GM18868 (cell line): Measurements from ENCODE around the gene SH3RF3.
A peak's percentile ranks its signal among the peaks of the same experiment; 100 is the strongest.
"Not testable (repeated sequence)": the region's sequence is repeated elsewhere in the genome, so short reads cannot be mapped to it uniquely, and the experiment has no call there.

Source experiments
- ATAC-seq: cut with Tn5 transposase; IDR thresholded peaks from one replicate; pipeline ENCODE4 v1.9.1; 2021; ENCODE audit warnings: mild to moderate bottlenecking, moderate library complexity; ENCODE audit not compliant: unreplicated experiment

Gene SH3RF3

DNA sequence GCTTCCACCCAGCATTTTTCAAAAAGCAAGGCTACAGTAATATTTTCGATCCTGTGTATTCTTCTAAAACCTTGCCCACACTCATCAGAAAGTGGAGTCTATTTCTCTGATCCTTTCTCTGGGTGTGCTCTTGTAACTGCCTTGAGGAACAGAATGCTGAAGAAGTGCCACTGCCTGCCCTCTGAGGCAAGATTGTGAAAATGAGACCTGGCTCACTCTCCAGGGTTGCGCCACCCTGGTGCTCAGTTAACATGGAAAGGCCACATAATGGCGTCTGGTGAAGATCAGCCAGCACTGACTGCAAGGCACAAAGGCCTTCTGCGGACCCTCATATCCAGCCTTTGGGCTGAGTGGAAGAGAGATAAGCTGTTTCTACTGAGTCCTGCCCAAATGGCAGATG is 11.2 kb upstream of the SH3RF3 start:
- ATAC-seq: no peak

- ATAC-seq: no peak
Measured at GRCh38 chr2:109118321-109118720, 10.7 kb upstream of the SH3RF3 start.

GRCh38 chr2:109120166-109120565 is 8.8 kb upstream of the SH3RF3 start:
- ATAC-seq: no peak

GRCh38 chr2:109120686-109121085 is 8.3 kb upstream of the SH3RF3 start:
- not testable (repeated sequence) for ATAC-seq

DNA sequence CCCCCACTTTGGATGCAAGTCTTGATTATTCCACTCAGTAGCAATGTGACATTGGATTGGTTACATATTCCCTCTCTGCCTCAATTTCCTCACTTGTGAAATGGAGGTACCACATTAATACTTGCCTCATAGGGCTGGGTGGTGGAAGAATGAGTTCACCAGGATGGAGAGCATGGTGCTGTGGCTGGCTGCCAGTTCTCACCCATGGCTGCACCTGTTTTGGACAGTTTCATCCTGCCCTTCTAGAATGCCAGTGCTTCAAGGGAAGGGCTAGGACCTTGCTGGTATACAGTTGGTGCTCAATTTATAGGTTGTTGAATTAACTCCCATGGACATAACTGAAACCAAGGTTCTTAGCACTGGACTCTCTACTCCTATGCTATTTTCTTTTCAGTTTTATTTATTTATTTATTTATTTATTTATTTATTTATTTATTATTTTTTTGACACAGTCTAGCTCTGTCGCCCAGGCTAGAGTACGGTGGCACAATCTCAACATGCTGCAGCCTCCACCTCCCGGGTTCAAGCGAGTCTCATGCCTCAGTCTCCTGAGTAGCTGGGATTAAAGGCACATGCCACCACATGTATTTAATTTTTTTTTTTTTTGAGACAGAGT is 5.3 kb upstream of the SH3RF3 start:
- no peak for ATAC-seq

DNA sequence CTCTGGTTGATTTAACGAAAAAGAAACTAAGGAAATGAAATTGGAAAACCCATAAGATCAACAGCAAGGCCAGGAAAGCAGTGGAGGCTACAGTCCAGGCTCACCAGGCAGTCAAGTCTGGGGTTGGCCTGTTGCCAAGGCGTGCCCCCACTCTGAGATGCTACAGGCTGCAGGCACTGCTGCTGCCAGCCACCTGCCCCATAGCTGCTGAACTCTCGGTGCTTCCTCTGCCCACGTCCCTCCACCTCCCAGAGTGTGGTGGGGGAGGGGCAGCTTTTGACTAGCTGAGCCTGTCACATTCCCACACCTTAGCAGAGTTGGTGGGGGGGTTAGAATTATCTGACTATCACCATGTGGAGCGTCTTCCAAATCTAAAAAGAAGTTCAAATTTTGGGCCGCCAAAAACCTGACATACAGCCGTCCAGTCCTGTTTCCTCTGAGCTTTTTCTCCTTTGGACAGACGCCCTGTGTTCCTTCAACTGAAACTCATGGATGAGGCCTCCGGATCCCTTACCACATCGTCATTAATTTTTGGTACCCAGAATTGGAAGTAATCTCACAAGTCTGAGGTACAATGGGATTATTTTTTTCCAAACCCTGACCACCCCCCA is 3.9 kb upstream of the SH3RF3 start:
- ATAC-seq: no peak

DNA sequence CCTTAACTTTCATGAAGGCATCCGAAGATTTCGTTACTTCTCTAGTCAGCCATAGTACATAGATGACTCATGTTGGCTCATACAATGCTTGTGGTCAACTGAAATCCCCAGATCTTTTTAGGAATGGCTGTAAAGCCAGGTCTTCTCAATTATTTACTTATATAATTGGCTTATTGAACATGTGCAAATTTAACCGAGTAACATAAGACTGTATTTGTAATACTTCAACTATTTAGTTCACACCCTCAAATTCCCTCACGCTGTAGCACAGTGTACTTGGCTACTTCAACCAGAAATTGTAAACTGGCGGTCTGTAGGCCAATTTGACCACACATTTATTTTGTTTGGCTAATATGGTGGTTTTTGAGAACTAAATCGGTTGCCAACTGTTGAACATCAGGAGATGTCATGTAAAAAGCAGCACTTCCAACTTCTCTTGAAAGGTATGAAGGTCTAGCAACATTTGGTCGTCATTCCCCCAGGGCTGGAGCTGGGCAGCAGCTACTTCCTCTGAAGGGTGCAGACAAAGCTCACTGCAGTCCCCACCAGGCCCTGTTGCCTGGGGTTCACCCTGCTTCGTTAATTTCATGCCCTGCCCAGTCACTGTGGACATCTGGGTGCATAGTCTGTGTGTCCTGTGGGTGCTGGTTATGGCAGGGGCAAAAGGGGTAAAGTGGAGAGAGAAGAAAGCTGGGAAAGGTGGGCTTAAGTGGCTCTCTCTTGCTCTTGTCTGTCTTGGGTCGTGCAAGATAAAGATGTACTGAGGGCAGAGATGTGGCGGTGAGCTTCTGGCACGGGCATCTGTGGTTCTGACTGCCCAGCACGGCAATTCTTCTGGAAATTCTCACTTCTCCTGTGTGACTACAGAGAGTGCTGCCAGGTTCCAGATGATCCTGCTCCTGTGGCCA is 3.2 kb upstream of the SH3RF3 start:
- no peak for ATAC-seq

DNA sequence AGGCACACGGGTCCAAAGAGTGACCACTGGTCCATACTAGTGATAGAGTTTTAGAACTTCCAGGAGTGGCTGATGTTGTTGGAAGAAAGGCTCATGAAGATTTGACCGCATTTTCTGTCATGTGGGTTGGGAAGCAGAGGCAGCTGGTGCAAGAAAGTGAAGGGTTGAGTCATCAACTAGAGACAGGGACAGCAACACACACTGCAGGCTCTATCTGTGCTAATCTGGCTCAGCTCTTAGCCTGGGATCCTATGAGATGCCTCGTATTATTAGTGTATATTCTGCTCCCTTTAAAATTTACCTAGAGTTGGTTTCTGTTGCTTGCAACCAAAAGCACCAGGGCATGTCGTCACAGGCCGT is 2.5 kb upstream of the SH3RF3 start:
- no peak for ATAC-seq

DNA sequence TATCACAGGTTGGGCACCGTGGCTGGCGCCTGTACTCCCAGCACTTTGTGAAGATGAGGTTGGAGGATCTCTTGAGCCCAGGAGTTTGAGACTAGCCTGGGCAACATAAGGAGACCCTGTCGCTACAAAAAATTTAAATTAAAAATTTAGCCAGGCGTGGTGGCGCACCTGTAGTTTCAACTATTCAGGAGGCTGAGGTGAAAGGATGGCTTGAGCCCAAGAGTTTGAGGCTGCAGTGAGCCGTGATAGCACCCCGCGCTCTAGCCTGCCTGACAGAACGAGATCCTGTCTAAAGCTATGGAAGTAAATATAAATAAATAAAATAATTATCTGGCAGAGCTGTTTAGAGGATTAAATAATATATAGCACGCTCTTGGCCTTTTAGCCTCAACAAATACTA is 1.4 kb upstream of the SH3RF3 start:
- ATAC-seq: no peak

- ATAC-seq: peak; percentile 48
Measured at GRCh38 chr2:109128048-109128615, 873 bp upstream of the SH3RF3 start.

- ATAC-seq: no peak
Measured at GRCh38 chr2:109129356-109129920, 433 bp downstream of the SH3RF3 start.

- no peak for ATAC-seq
Measured at GRCh38 chr2:109129921-109130722, 1.1 kb downstream of the SH3RF3 start.

DNA sequence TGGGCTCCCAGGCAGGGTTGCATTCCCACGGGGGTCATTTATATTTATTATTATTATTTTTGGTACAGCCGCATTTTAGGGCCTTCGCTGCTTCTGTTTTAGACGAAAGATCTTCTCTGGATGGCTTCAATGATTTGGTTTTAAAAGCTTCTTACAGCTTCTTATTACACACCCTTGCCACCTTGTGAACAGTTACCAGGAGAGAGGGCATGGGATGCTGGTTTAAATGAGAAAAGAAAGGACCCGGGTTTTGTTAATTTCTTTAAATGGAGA is 1.7 kb downstream of the SH3RF3 start:
- no peak for ATAC-seq

DNA sequence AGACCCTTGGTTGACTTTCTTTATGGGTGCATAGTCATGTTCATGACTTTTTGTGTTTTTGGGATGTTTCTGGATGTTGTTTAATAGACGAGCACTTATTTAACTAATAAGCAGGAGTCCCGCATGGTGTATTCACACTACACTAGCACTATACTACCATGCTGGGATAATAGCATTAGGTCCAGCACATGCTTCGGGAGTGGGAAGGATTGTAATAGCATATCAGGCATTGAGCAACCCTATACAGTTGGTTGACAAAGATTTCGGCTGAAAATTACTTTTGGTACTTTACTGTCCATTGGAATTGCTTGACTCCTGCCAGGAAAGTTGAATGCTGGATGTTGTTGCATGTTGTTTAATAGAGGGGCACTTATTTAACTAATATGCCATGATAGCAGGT is 2.8 kb downstream of the SH3RF3 start:
- no peak for ATAC-seq

DNA sequence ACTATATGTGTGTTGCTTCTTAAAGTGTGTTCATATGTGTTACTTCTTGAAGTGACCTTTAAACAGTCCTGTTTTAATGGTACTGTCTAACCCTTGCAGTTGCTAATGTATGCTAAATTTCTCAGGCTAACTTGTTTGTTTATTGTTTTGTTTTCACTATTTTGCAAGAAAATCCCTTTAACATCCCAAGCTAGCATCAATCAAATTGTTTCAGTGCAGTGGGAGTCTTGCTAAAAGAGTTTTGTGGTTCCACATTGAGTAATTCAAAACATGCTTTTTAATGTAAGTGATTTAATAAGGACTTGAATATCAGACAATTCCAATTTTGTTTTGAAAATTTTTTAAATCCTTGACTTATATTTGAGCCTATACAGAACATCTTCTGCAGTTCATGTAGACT is 3.6 kb downstream of the SH3RF3 start:
- no peak for ATAC-seq

GRCh38 chr2:109133746-109134145 is 4.7 kb downstream of the SH3RF3 start:
- no peak for ATAC-seq

- ATAC-seq: no peak
Measured at GRCh38 chr2:109134741-109135358, 5.8 kb downstream of the SH3RF3 start.

DNA sequence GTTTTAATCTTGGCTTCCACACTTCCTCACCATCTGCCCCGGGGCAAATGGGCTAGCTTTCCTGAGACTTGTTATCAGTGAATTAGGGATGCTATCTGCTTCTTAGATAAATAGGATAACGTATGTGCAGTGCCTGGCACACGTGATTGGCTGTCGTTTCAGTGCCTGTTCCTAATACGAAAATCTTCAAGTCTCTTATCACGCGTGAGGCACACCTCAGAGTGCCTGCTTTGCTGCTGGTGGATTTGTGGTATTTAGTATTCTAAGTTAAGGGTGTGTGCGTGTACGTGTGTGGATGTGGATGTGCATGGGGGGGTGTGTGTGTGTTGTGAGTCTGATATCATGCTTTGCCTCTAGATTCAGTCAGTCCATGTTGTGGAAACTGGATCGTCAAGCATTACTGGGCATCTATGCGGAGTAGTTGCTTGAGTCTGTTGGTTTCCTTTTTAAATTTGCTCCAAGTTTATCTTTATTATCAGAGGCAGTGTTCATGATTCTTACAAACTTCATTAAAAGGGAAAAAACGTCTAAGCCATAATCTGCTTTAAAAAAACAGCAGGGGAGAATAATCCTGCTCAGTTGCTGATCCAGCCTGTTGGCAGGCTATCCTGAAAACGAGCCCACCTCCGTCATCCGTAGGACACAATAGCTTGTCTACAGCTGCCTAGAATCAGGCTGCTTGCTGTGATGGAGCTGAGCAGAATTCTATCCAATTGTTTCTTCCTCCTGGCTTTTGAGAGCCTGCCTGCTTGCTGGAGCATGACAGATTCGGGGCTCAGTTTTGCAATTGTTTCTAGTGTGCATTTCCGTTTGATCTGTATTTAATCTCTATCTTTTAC is 6.6 kb downstream of the SH3RF3 start:
- no peak for ATAC-seq

- ATAC-seq: no peak
Measured at GRCh38 chr2:109136542-109136941, 7.5 kb downstream of the SH3RF3 start.

DNA sequence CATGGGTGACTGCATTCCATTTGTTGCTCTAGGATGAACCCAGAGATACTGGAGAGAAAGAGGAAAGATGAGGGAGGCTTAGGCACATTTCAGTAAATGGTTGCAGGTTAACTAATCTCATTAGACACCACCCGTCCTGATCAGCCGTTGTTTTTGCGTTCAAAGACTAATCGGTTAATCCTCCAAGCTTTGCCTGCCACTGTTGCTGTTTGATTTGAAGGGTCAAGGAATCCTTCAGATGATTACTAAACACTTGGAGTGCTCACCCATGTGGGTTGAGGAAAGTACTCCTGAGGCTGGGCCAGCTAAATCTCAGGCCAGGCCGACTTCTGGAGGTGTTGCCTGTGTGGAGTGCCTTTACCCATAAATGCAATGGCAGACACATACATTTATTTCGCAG is 8.6 kb downstream of the SH3RF3 start:
- no peak for ATAC-seq
